HL-60/S4 (cell line): ENCODE results near the gene KPNB1.

Experiments used
- in situ Hi-C: fragments of 300-500 bp; cut with MboI; formaldehyde crosslinking; loops from 2 replicates; pipeline ENCODE4 v1.14.3; 2022; ENCODE audit warnings: low sequenced_read_pairs

The KPNB1 gene

GRCh38 chr17:47635734-47636133 is 14.0 kb upstream of the KPNB1 start:
- in situ Hi-C loops, result no loop called here

GRCh38 chr17:47636273-47637030 is 13.3 kb upstream of the KPNB1 start:
- in situ Hi-C loops, result no loop called here

- in situ Hi-C loops, result no loop called here
These were observed 10.8 kb upstream of the KPNB1 start for GRCh38 chr17:47638903-47639302.

GRCh38 chr17:47640076-47640475 is 9.6 kb upstream of the KPNB1 start:
- in situ Hi-C loops, result no loop called here

GRCh38 chr17:47641202-47641601 is 8.5 kb upstream of the KPNB1 start:
- in situ Hi-C loops, result no loop called here

- in situ Hi-C loops, result no loop called here
These were observed 6.6 kb upstream of the KPNB1 start for GRCh38 chr17:47643116-47643515.

GRCh38 chr17:47644324-47644723 is 5.4 kb upstream of the KPNB1 start:
- in situ Hi-C loops, result no loop called here

GRCh38 chr17:47649972-47650524 is 329 bp downstream of the KPNB1 start:
- in situ Hi-C loops, result no loop called here

GRCh38 chr17:47650525-47651522 is 1.1 kb downstream of the KPNB1 start:
- in situ Hi-C loops, result no loop called here

- in situ Hi-C loops, result no loop called here
These were observed 2.0 kb downstream of the KPNB1 start for GRCh38 chr17:47651704-47652103.

- in situ Hi-C loops, result no loop called here
These were observed 2.9 kb downstream of the KPNB1 start for GRCh38 chr17:47652570-47652969.

GRCh38 chr17:47653442-47653841 is 3.7 kb downstream of the KPNB1 start:
- in situ Hi-C loops, result no loop called here

- in situ Hi-C loops, result no loop called here
These were observed 5.3 kb downstream of the KPNB1 start for GRCh38 chr17:47654991-47655390.

- in situ Hi-C loops, result no loop called here
These were observed 10.4 kb downstream of the KPNB1 start for GRCh38 chr17:47660064-47660492.

- in situ Hi-C loops, result no loop called here
These were observed 14.3 kb downstream of the KPNB1 start for GRCh38 chr17:47663912-47664623.

- in situ Hi-C loops, result no loop called here
These were observed 14.9 kb downstream of the KPNB1 start for GRCh38 chr17:47664624-47664941.

- in situ Hi-C loops, result no loop called here
These were observed 15.9 kb downstream of the KPNB1 start for GRCh38 chr17:47665655-47666054.

GRCh38 chr17:47669081-47669480 is 19.4 kb downstream of the KPNB1 start:
- in situ Hi-C loops, result no loop called here

GRCh38 chr17:47670064-47670463 is 20.3 kb downstream of the KPNB1 start:
- in situ Hi-C loops, result no loop called here

GRCh38 chr17:47674499-47674898 is 24.8 kb downstream of the KPNB1 start:
- in situ Hi-C loops, result no loop called here
